H1 (cell line): ENCODE measurements around the gene TMEM229B. TPM values are rescaled to one million over a fixed set of nuclear protein-coding genes. Genes with fewer than 3 reads are reported as not detected.

Source experiments
- ATF2 ChIP-seq: IDR thresholded peaks from 2 replicates; pipeline ENCODE4 v1.6.1; 2012; ENCODE audit warnings: low read length, inconsistent platforms
- GTF2F1 ChIP-seq: IDR thresholded peaks from 2 replicates; pipeline ENCODE4 v1.6.1; 2012; ENCODE audit warnings: low read depth, low read length, improper control_type of control experiment, borderline replicate concordance
- RAD21 ChIP-seq, 2 experiments: IDR thresholded peaks in 1 of 2; conservative IDR thresholded peaks in 1 of 2; 2 replicates each; pipeline ENCODE4 v1.6.1; 2011; ENCODE audit warnings: low read depth in 2 of 2, low read length in 2 of 2, improper control_type of control experiment in 1 of 2, inconsistent platforms in 1 of 2, mild to moderate bottlenecking in 1 of 2, moderate library complexity in 1 of 2
- SRF ChIP-seq: IDR thresholded peaks from 2 replicates; pipeline ENCODE4 v1.6.1; 2011; ENCODE audit warnings: mild to moderate bottlenecking, low read depth, low read length, moderate library complexity
- polyA plus RNA-seq, 7 experiments: library from polyadenylated mRNA; depleted of rRNA in 3 of 7; stranded (reverse) in 5 of 7; unstranded in 2 of 7; fragments of >200 nt in 5 of 7; fragments of 200-250 nt in 2 of 7; gene quantifications; 1 replicate in 5 of 7; 2 replicates in 1 of 7; 4 replicates in 1 of 7; pipeline versions ENCODE4 v1.2.1 to v1.2.3, GENCODE V29; 2011 to 2013; ENCODE audit warnings: missing spikeins in 2 of 7, mixed read lengths in 2 of 7
- total RNA-seq: library from RNA; stranded (reverse); fragmentation: NEBNext Ultra II Directional; extraction: Animal tissue kit (Norgen Biotek cat#: 25700); gene quantifications from 2 replicates; pipeline ENCODE4 v1.2.1, GENCODE V29; 2021

Gene TMEM229B
- total and polyA plus RNA-seq, 2 of the 8 experiments (the other 6 are each of a cell fraction or from before 2014, with no cell fraction given), result 0.73 to 0.85 TPM

- no peak for TF ChIP-seq ATF2
- TF ChIP-seq SRF, result no peak
- TF ChIP-seq RAD21 (IDR thresholded peaks at IDR 0.05 in 1 of 2, conservative IDR thresholded peaks at IDR 0.05 in 1 of 2; ENCODE audit: low read depth in 2 of 2, low read length in 2 of 2), result no peak
- TF ChIP-seq GTF2F1, result no peak
These were observed 36.1 kb upstream of the TMEM229B start (continued) for GRCh38 chr14:67524634-67524963.
